Trophoblast cell (in vitro differentiated cells and primary cell): ENCODE results near the gene MSH4.

ENCODE experiments used
- DNase-seq, 2 donors: peaks; one replicate each; pipeline ENCODE4 v3.0.0-alpha.2; 2016
- H2AFZ ChIP-seq: 2 replicates; pipeline ENCODE4 v1.6.1; 2013; ENCODE audit warnings: low read length, moderate library complexity, mild to moderate bottlenecking; ENCODE audit not compliant: insufficient read depth, poor library complexity
- H2AK5ac ChIP-seq: 2 replicates; pipeline ENCODE4 v1.6.1; 2013; ENCODE audit warnings: mild to moderate bottlenecking, low read length
- H2BK120ac ChIP-seq: 2 replicates; pipeline ENCODE4 v1.6.1; 2013; ENCODE audit warnings: low read length, mild to moderate bottlenecking, moderate library complexity; ENCODE audit not compliant: insufficient read depth, poor library complexity
- H2BK12ac ChIP-seq: 2 replicates; pipeline ENCODE4 v1.6.1; 2013; ENCODE audit warnings: mild to moderate bottlenecking, low read length, moderate library complexity
- H2BK5ac ChIP-seq: 2 replicates; pipeline ENCODE4 v1.6.1; 2013; ENCODE audit warnings: low read length, low read depth, moderate library complexity, mild to moderate bottlenecking; ENCODE audit not compliant: poor library complexity
- H3K14ac ChIP-seq: 2 replicates; pipeline ENCODE4 v1.6.1; 2013; ENCODE audit warnings: mild to moderate bottlenecking, low read length
- H3K18ac ChIP-seq: 2 replicates; pipeline ENCODE4 v1.6.1; 2013; ENCODE audit warnings: mild to moderate bottlenecking, low read length
- H3K23ac ChIP-seq: 2 replicates; pipeline ENCODE4 v1.6.1; 2013; ENCODE audit warnings: low read length
- H3K27ac ChIP-seq: 2 replicates; pipeline ENCODE4 v1.5.1; 2013; ENCODE audit warnings: low read depth, mild to moderate bottlenecking, inconsistent platforms, low read length, moderate library complexity
- H3K27me3 ChIP-seq: 2 replicates; pipeline ENCODE4 v1.6.1; 2013; ENCODE audit warnings: inconsistent platforms, mild to moderate bottlenecking, low read length, moderate library complexity; ENCODE audit not compliant: insufficient read depth
- H3K36me3 ChIP-seq, 2 experiments: 1 replicate in 1 of 2; 2 replicates in 1 of 2; pipeline ENCODE4 v1.6.1; 2013; ENCODE audit warnings: low read length in 2 of 2, mild to moderate bottlenecking in 2 of 2, moderate library complexity in 1 of 2; ENCODE audit not compliant: insufficient read depth in 2 of 2, control insufficient read depth in 1 of 2
- H3K4ac ChIP-seq: 2 replicates; pipeline ENCODE4 v1.6.1; 2013; ENCODE audit warnings: low read depth, mild to moderate bottlenecking, low read length, moderate library complexity
- H3K4me1 ChIP-seq, 2 experiments: 1 replicate in 1 of 2; 2 replicates in 1 of 2; pipeline ENCODE4 v1.6.1; 2013; ENCODE audit warnings: low read length in 2 of 2, mild to moderate bottlenecking in 2 of 2, moderate library complexity in 1 of 2; ENCODE audit not compliant: insufficient read depth in 2 of 2, control insufficient read depth in 1 of 2
- H3K4me2 ChIP-seq: 2 replicates; pipeline ENCODE4 v1.6.1; 2013; ENCODE audit warnings: inconsistent platforms, mild to moderate bottlenecking, low read length, moderate library complexity
- H3K4me3 ChIP-seq: 2 replicates; pipeline ENCODE4 v1.5.1; 2013; ENCODE audit warnings: mild to moderate bottlenecking, low read depth, low read length, inconsistent platforms
- H3K79me1 ChIP-seq: one replicate; pipeline ENCODE4 v1.6.1; 2013; ENCODE audit warnings: low read length
- H3K79me2 ChIP-seq: 2 replicates; pipeline ENCODE4 v1.6.1; 2013; ENCODE audit warnings: low read length, mild to moderate bottlenecking; ENCODE audit not compliant: control insufficient read depth, insufficient read depth, poor library complexity
- H3K9ac ChIP-seq: 2 replicates; pipeline ENCODE4 v1.6.1; 2013; ENCODE audit warnings: mild to moderate bottlenecking, low read length
- H3K9me3 ChIP-seq: 2 replicates; pipeline ENCODE4 v1.6.1; 2013; ENCODE audit warnings: low read depth, mild to moderate bottlenecking, control low read depth, inconsistent platforms, low read length; ENCODE audit not compliant: insufficient read depth
- H4K12ac ChIP-seq: 2 replicates; pipeline ENCODE4 v1.6.1; 2013; ENCODE audit warnings: low read depth, mild to moderate bottlenecking, low read length, moderate library complexity
- H4K8ac ChIP-seq: 2 replicates; pipeline ENCODE4 v1.6.1; 2013; ENCODE audit warnings: low read depth, mild to moderate bottlenecking, low read length, moderate library complexity
- H4K91ac ChIP-seq: one replicate; pipeline ENCODE4 v1.6.1; 2013; ENCODE audit warnings: low read depth, mild to moderate bottlenecking, low read length, moderate library complexity
- whole genome bisulfite sequencing: extraction: QIAGEN DNeasy Blood & Tissue Kit; methylation state at CpG from one replicate; pipeline ENCODE4 v1.1.7; 2013; ENCODE audit warnings: missing lambda C conversion rate; ENCODE audit not compliant: insufficient read length, insufficient coverage; ENCODE audit errors: extremely low coverage; 5-methylcytosine and 5-hydroxymethylcytosine counted together

MSH4 gene

GRCh38 chr1:75785320-75785982, 11.2 kb upstream of the MSH4 start:
- Histone ChIP-seq H4K8ac (peak overlapping the region; percentile 93), H3K4me3 (peak overlapping the region; percentile 65), H3K14ac (peak overlapping the region; percentile 80), H3K27me3 (no peaks in the 10 kb centered on the region), H3K23ac (no peak overlapping the region), H2AK5ac (no peak overlapping the region), H3K4me2 (peak overlapping the region; percentile 91), H3K4ac (no peak overlapping the region), H3K9ac (peak overlapping the region; percentile 93), H4K12ac (peak overlapping the region; percentile 67), H3K18ac (peak overlapping the region; percentile 72), H3K9me3 (no peaks in the 10 kb centered on the region), H3K27ac (peak overlapping the region; percentile 67), H2BK5ac (peak overlapping the region; percentile 42), H3K36me3 (peaks cover 3 to 5% of the 10 kb centered on the region in 2 experiments), H3K79me1 (peaks cover 7% of the 10 kb centered on the region), H2BK12ac (no peak overlapping the region), H3K4me1 (peaks cover 2 to 8% of the 10 kb centered on the region in 2 experiments), H2AFZ (peak overlapping the region; percentile 30), H3K79me2 (peaks cover 7% of the 10 kb centered on the region), H2BK120ac (peak overlapping the region; percentile 63), H4K91ac (peak overlapping the region; percentile 57)
- peak in 1 of 2 donors; percentile 54 for DNase-seq
- WGBS = no CpG with 5 or more reads among the region's 9 CpGs

GRCh38 chr1:75785983-75786853, 10.5 kb upstream of the MSH4 start, which contains the start of gene RABGGTB:
TSS of gene RABGGTB (plus strand) at chr1:75786256. CDS start at chr1:75786272, 16 bp downstream.
- Histone ChIP-seq H3K79me2 (peaks cover 7% of the 10 kb centered on the region), H4K8ac (peak within 1 kb of the TSS; percentile 93), H3K9ac (peak within 1 kb of the TSS; percentile 93), H3K18ac (peak within 1 kb of the TSS; percentile 85), H2BK12ac (no peak within 1 kb of the TSS), H2AFZ (peak within 1 kb of the TSS; percentile 30), H3K36me3 (peaks cover 6 to 9% of the 10 kb centered on the region in 2 experiments), H2BK5ac (peak within 1 kb of the TSS; percentile 58), H4K91ac (peak within 1 kb of the TSS; percentile 57), H3K9me3 (no peaks in the 10 kb centered on the region), H2BK120ac (peak within 1 kb of the TSS; percentile 63), H2AK5ac (no peak within 1 kb of the TSS), H3K27ac (peak within 1 kb of the TSS; percentile 67), H4K12ac (peak within 1 kb of the TSS; percentile 85), H3K4me3 (peak within 1 kb of the TSS; percentile 84), H3K23ac (no peak within 1 kb of the TSS), H3K4ac (peak within 1 kb of the TSS; percentile 93), H3K4me1 (peaks cover 2 to 8% of the 10 kb centered on the region in 2 experiments), H3K27me3 (no peaks in the 10 kb centered on the region), H3K79me1 (peaks cover 7% of the 10 kb centered on the region), H3K14ac (peak within 1 kb of the TSS; percentile 96), H3K4me2 (peak within 1 kb of the TSS; percentile 91)
- DNase-seq = peak; percentile 98 to 99
- no CpG with 5 or more reads among the region's 28 CpGs for WGBS

DNA sequence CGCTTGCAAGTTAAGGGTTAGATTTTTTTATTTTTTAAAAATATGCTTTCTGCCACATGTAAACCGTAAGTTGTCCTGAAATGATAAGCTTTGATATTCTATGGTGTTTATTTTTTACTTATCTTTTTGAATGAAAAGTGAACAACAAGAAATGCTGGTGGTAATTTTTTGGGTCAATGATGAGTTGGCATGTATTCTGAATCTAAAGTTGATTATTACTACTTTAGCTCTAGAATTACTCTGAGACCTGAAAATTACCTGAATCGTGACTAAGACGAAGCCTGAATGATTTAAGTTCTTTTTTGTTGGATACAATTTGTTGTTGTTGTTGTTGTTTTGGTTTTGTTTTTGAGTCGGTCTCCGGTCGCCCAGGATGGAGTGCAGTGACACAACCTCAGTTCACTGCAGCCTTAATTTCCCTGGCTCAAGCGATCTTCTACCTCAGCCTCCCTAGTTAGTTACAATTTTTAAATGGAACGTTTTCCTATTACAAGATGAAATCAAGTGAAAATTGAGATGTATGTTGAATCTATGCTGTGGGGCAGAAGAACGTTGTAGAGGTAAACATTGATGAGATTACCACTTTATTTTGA, 9.7 kb upstream of the MSH4 start:
- peaks cover 2 to 8% of the 10 kb centered on the region in 2 experiments for H3K4me1 ChIP-seq

GRCh38 chr1:75787524-75787923, 9.2 kb upstream of the MSH4 start:
- Histone ChIP-seq H3K9ac (peak overlapping the region; percentile 57), H3K4ac (no peak overlapping the region), H3K18ac (no peak overlapping the region), H4K91ac (no peak overlapping the region), H3K36me3 (peaks cover 8 to 12% of the 10 kb centered on the region in 2 experiments), H3K9me3 (no peaks in the 10 kb centered on the region), H3K79me1 (peaks cover 7% of the 10 kb centered on the region), H3K14ac (no peak overlapping the region), H3K79me2 (peaks cover 7% of the 10 kb centered on the region), H3K4me2 (peak overlapping the region; percentile 82), H2BK120ac (no peak overlapping the region), H3K4me1 (peaks cover 2 to 8% of the 10 kb centered on the region in 2 experiments), H4K8ac (no peak overlapping the region), H2BK12ac (no peak overlapping the region), H2AFZ (no peak overlapping the region), H3K23ac (no peak overlapping the region), H3K27ac (no peak overlapping the region), H3K27me3 (no peaks in the 10 kb centered on the region), H2AK5ac (no peak overlapping the region), H2BK5ac (no peak overlapping the region), H3K4me3 (no peak overlapping the region), H4K12ac (no peak overlapping the region)
- WGBS = no CpG with 5 or more reads among the region's 4 CpGs
- no peak for DNase-seq

More for the DNA sequence above, 9.7 kb upstream of the MSH4 start:
- Histone ChIP-seq H4K91ac (no peak overlapping the region), H3K36me3 (peaks cover 6 to 9% of the 10 kb centered on the region in 2 experiments), H3K9ac (peak overlapping the region; percentile 65), H3K4me2 (peak overlapping the region; percentile 82), H4K8ac (no peak overlapping the region), H3K79me1 (peaks cover 7% of the 10 kb centered on the region), H3K4me3 (no peak overlapping the region), H3K4ac (peak overlapping the region; percentile 91), H2BK12ac (no peak overlapping the region), H3K9me3 (no peaks in the 10 kb centered on the region), H3K23ac (no peak overlapping the region), H3K14ac (no peak overlapping the region), H3K27ac (no peak overlapping the region), H3K18ac (no peak overlapping the region), H2BK120ac (no peak overlapping the region), H2AFZ (no peak overlapping the region), H3K27me3 (no peaks in the 10 kb centered on the region), H4K12ac (no peak overlapping the region), H2BK5ac (no peak overlapping the region), H2AK5ac (no peak overlapping the region), H3K79me2 (peaks cover 7% of the 10 kb centered on the region)
- no CpG with 5 or more reads among the region's 10 CpGs for WGBS
- DNase-seq = no peak
